ENCODE results near the gene CALCR.

The CALCR gene

DNA sequence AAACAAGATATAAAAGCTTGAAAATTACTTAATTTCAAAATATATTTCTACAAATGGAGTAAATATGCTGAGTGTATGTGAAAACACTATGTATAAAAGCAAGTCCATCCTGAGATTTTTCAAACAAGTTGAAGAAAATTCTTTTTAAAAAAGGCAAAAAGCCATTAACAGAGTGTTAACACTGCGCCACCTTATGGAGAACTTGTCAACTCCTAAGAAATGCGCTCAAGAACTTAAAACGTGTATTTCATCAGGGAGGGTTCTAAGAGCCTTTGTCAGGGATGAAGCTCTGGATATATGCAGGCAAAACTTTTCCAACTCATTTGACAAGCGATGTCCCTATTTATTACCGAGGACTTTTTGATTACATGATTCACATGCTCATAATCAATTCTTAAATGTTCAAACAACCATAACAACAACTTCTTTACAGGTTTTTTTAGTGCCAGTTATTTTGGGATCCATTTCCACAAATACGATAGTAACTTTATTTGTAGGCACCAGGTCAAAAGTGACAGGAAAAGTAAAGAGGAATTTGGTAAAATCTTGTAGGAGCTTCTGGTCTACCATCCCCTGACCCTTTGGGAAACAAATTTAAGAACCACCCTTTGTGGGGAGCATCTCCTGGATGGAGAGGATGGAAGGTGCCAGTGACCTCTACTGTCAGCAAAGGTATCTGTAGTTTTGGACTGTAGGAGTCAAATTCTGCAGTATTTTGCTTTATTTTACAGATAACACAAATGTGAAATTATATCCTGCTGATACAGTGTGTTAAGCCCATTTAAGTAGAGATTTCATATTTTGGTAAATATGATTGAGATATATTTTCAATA, 23.2 kb downstream of the CALCR start:
- Histone ChIP-seq H4K91ac (ENCODE audit: low read depth, low read length, poor library complexity) (no peak overlapping the region), H3K36me3 (replicated peaks in 1 of 2; ENCODE audit: control insufficient read depth in 2 of 2, insufficient read depth in 2 of 2, low read length in 2 of 2) (no peaks in the 10 kb centered on the region), H2AK5ac (ENCODE audit: low read depth, low read length) (no peak overlapping the region), H2BK15ac (ENCODE audit: low read length) (no peak overlapping the region), H3K9me3 (replicated peaks in 1 of 2; ENCODE audit: control insufficient read depth in 2 of 2, insufficient read depth in 1 of 2, low read depth in 1 of 2, low read length in 2 of 2) (no peaks in the 10 kb centered on the region), H3K4me3 (ENCODE audit: low read length in 2 of 2) (no peak overlapping the region), H2BK12ac (ENCODE audit: low read length) (no peak overlapping the region), H3K4ac (ENCODE audit: low read length) (no peak overlapping the region), H4K8ac (ENCODE audit: low read depth, low read length) (no peak overlapping the region), H3K4me2 (ENCODE audit: insufficient read depth, low read length, poor library complexity, severe bottlenecking) (no peak overlapping the region), H2BK120ac (ENCODE audit: low read depth, low read length) (no peak overlapping the region), H3K27ac (replicated peaks; ENCODE audit: low read length) (no peak overlapping the region), H3K14ac (ENCODE audit: low read length) (no peak overlapping the region), H3K23ac (ENCODE audit: low read depth, low read length, poor library complexity) (no peak overlapping the region), H3K4me1 (ENCODE audit: control insufficient read depth in 2 of 2, insufficient read depth in 1 of 2, low read depth in 1 of 2, low read length in 2 of 2) (peaks cover 0 to 3% of the 10 kb centered on the region in 2 donors), H3K9ac (ENCODE audit: low read depth, low read length, poor library complexity) (no peak overlapping the region), H3K79me1 (ENCODE audit: low read depth, low read length) (no peaks in the 10 kb centered on the region), H2AFZ (ENCODE audit: low read length) (peak overlapping the region; percentile 8), H2BK5ac (ENCODE audit: low read length) (no peak overlapping the region), H3K18ac (ENCODE audit: low read length) (no peak overlapping the region), H3K27me3 (ENCODE audit: control insufficient read depth in 3 of 3, insufficient read depth in 3 of 3, low read depth in 1 of 3, low read length in 3 of 3) (no peaks in the 10 kb centered on the region)
- peak; percentile 33 for DNase-seq (ENCODE audit: low spot score)
- WGBS, 2 donors (ENCODE audit: extremely low coverage in 2 of 2, insufficient read length in 2 of 2, insufficient replicate concordance in 1 of 2) = no CpG with 5 or more reads among the region's 6 CpGs

DNA sequence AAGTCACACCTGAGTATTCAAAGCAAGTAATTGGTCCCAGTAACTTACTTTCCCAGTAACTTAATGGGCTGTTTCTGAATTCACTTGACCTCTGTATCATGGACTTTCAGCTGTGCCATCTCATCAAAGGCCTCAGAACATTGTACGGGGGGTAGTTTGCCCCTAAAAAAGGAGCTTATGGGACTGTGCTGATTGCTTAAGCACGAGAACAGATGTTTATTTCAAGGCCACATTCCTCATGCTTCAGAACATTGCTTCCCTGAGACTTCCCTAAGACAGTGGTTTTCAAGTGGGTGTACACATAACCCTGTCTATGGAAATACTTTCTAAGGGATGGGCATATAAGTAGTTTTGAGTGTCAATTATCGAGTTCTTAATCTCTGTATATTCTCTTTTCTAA, 26.8 kb downstream of the CALCR start:
- Histone ChIP-seq H3K18ac (ENCODE audit: low read length) (no peak overlapping the region), H3K23ac (ENCODE audit: low read depth, low read length, poor library complexity) (no peak overlapping the region), H3K9ac (ENCODE audit: low read depth, low read length, poor library complexity) (no peak overlapping the region), H3K14ac (ENCODE audit: low read length) (no peak overlapping the region), H3K27ac (replicated peaks; ENCODE audit: low read length) (no peak overlapping the region), H3K27me3 (ENCODE audit: control insufficient read depth in 3 of 3, insufficient read depth in 3 of 3, low read depth in 1 of 3, low read length in 3 of 3) (no peaks in the 10 kb centered on the region), H3K4me1 (ENCODE audit: control insufficient read depth in 2 of 2, insufficient read depth in 1 of 2, low read depth in 1 of 2, low read length in 2 of 2) (peaks cover 0 to 3% of the 10 kb centered on the region in 2 donors), H3K4ac (ENCODE audit: low read length) (no peak overlapping the region), H4K91ac (ENCODE audit: low read depth, low read length, poor library complexity) (no peak overlapping the region), H3K36me3 (replicated peaks in 1 of 2; ENCODE audit: control insufficient read depth in 2 of 2, insufficient read depth in 2 of 2, low read length in 2 of 2) (no peaks in the 10 kb centered on the region), H2BK12ac (ENCODE audit: low read length) (no peak overlapping the region), H4K8ac (ENCODE audit: low read depth, low read length) (no peak overlapping the region), H3K9me3 (replicated peaks in 1 of 2; ENCODE audit: control insufficient read depth in 2 of 2, insufficient read depth in 1 of 2, low read depth in 1 of 2, low read length in 2 of 2) (no peaks in the 10 kb centered on the region), H2BK5ac (ENCODE audit: low read length) (no peak overlapping the region), H2AFZ (ENCODE audit: low read length) (no peak overlapping the region), H3K79me1 (ENCODE audit: low read depth, low read length) (no peaks in the 10 kb centered on the region), H2AK5ac (ENCODE audit: low read depth, low read length) (no peak overlapping the region), H3K4me2 (ENCODE audit: insufficient read depth, low read length, poor library complexity, severe bottlenecking) (no peak overlapping the region), H3K4me3 (ENCODE audit: low read length in 2 of 2) (no peak overlapping the region), H2BK15ac (ENCODE audit: low read length) (no peak overlapping the region), H2BK120ac (ENCODE audit: low read depth, low read length) (no peak overlapping the region)
- WGBS, 2 donors (ENCODE audit: extremely low coverage in 2 of 2, insufficient read length in 2 of 2, insufficient replicate concordance in 1 of 2) = no CpG with 5 or more reads among the region's 3 CpGs
- no peak for DNase-seq (ENCODE audit: low spot score)

DNA sequence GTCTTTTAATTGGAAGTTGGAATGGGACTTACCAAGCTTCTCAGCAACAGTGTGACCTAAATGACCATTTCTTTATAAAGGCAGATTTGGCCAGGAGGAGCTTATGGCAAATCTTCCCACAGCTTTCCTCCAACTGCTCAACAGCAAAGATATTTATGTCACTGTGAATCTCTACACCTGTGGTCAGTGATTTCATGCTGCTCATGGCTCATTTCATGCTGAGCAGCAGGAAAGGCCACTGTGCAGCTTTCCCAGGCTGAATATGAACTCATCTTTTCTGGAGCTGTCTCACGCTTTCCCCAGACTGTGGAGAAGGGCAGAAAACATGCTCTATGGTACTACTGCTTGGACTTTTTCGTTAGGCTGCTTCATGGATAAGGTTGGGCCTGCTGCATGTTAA, 29.8 kb downstream of the CALCR start:
- H3K27ac ChIP-seq (replicated peaks; ENCODE audit: low read length) = no peak overlapping the region
- peak overlapping the region; percentile 35 for H3K18ac ChIP-seq (ENCODE audit: low read length)
- H2BK12ac ChIP-seq (ENCODE audit: low read length) = no peak overlapping the region
- no peaks in the 10 kb centered on the region for H3K27me3 ChIP-seq (ENCODE audit: control insufficient read depth in 3 of 3, insufficient read depth in 3 of 3, low read depth in 1 of 3, low read length in 3 of 3)
- no peak overlapping the region for H3K4me2 ChIP-seq (ENCODE audit: insufficient read depth, low read length, poor library complexity, severe bottlenecking)
- H3K4ac ChIP-seq (ENCODE audit: low read length) = no peak overlapping the region
- H2BK120ac ChIP-seq (ENCODE audit: low read depth, low read length) = no peak overlapping the region
- H3K23ac ChIP-seq (ENCODE audit: low read depth, low read length, poor library complexity) = no peak overlapping the region
- DNase-seq (ENCODE audit: low spot score) = no peak
- WGBS, 2 donors (ENCODE audit: extremely low coverage in 2 of 2, insufficient read length in 2 of 2, insufficient replicate concordance in 1 of 2) = no CpG with 5 or more reads among the region's 2 CpGs
- no peak overlapping the region for H3K9ac ChIP-seq (ENCODE audit: low read depth, low read length, poor library complexity)
- H3K36me3 ChIP-seq (replicated peaks in 1 of 2; ENCODE audit: control insufficient read depth in 2 of 2, insufficient read depth in 2 of 2, low read length in 2 of 2) = no peaks in the 10 kb centered on the region
- peak overlapping the region; percentile 69 for H2AFZ ChIP-seq (ENCODE audit: low read length)
- no peak overlapping the region for H2BK15ac ChIP-seq (ENCODE audit: low read length)
- no peak overlapping the region for H4K8ac ChIP-seq (ENCODE audit: low read depth, low read length)
- H2AK5ac ChIP-seq (ENCODE audit: low read depth, low read length) = no peak overlapping the region
- no peaks in the 10 kb centered on the region for H3K79me1 ChIP-seq (ENCODE audit: low read depth, low read length)
- H3K4me3 ChIP-seq (ENCODE audit: low read length in 2 of 2) = no peak overlapping the region
- H4K91ac ChIP-seq (ENCODE audit: low read depth, low read length, poor library complexity) = no peak overlapping the region
- H3K9me3 ChIP-seq (replicated peaks in 1 of 2; ENCODE audit: control insufficient read depth in 2 of 2, insufficient read depth in 1 of 2, low read depth in 1 of 2, low read length in 2 of 2) = no peaks in the 10 kb centered on the region
- H2BK5ac ChIP-seq (ENCODE audit: low read length) = no peak overlapping the region
- peaks cover 0 to 3% of the 10 kb centered on the region in 2 donors for H3K4me1 ChIP-seq (ENCODE audit: control insufficient read depth in 2 of 2, insufficient read depth in 1 of 2, low read depth in 1 of 2, low read length in 2 of 2)
- no peak overlapping the region for H3K14ac ChIP-seq (ENCODE audit: low read length)

DNA sequence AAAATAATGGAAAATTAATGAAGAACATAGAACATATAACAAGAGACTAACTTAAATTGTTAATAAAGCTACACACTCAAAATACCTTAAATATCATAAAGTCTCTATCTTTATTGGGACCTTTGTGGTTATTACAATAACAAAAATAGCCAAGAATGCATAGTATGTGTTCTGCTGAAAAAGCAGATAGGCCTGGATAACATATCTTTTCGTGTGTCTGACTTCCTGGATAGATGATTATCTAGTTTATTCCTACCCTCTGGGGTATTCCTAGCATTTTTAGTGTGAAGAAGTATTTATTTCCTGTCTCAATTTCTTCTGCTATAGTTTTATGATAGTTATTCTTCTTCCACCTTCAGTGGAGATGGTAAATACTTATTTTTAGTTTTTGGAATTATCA, 36.5 kb downstream of the CALCR start:
- Histone ChIP-seq H3K9ac (ENCODE audit: low read depth, low read length, poor library complexity) (no peak overlapping the region), H2AK5ac (ENCODE audit: low read depth, low read length) (no peak overlapping the region), H2BK120ac (ENCODE audit: low read depth, low read length) (no peak overlapping the region), H2BK15ac (ENCODE audit: low read length) (no peak overlapping the region), H3K4ac (ENCODE audit: low read length) (no peak overlapping the region), H3K18ac (ENCODE audit: low read length) (no peak overlapping the region), H3K14ac (ENCODE audit: low read length) (no peak overlapping the region), H2BK12ac (ENCODE audit: low read length) (no peak overlapping the region), H4K8ac (ENCODE audit: low read depth, low read length) (no peak overlapping the region), H3K4me2 (ENCODE audit: insufficient read depth, low read length, poor library complexity, severe bottlenecking) (no peak overlapping the region), H3K27me3 (ENCODE audit: control insufficient read depth in 3 of 3, insufficient read depth in 3 of 3, low read depth in 1 of 3, low read length in 3 of 3) (no peaks in the 10 kb centered on the region), H3K79me1 (ENCODE audit: low read depth, low read length) (no peaks in the 10 kb centered on the region), H3K23ac (ENCODE audit: low read depth, low read length, poor library complexity) (no peak overlapping the region), H3K4me3 (ENCODE audit: low read length in 2 of 2) (no peak overlapping the region), H2AFZ (ENCODE audit: low read length) (no peak overlapping the region), H3K27ac (replicated peaks; ENCODE audit: low read length) (no peak overlapping the region), H2BK5ac (ENCODE audit: low read length) (no peak overlapping the region), H4K91ac (ENCODE audit: low read depth, low read length, poor library complexity) (no peak overlapping the region), H3K36me3 (replicated peaks in 1 of 2; ENCODE audit: control insufficient read depth in 2 of 2, insufficient read depth in 2 of 2, low read length in 2 of 2) (no peaks in the 10 kb centered on the region), H3K9me3 (replicated peaks in 1 of 2; ENCODE audit: control insufficient read depth in 2 of 2, insufficient read depth in 1 of 2, low read depth in 1 of 2, low read length in 2 of 2) (no peaks in the 10 kb centered on the region), H3K4me1 (ENCODE audit: control insufficient read depth in 2 of 2, insufficient read depth in 1 of 2, low read depth in 1 of 2, low read length in 2 of 2) (no peaks in the 10 kb centered on the region)
- DNase-seq (ENCODE audit: low spot score) = no peak
- WGBS, 2 donors (ENCODE audit: extremely low coverage in 2 of 2, insufficient read length in 2 of 2, insufficient replicate concordance in 1 of 2) = no CpG with 5 or more reads among the region's 1 CpG

Measured in neuronal stem cell (in vitro differentiated cells).